ENCODE results near the gene ELP4.

The ELP4 gene

DNA sequence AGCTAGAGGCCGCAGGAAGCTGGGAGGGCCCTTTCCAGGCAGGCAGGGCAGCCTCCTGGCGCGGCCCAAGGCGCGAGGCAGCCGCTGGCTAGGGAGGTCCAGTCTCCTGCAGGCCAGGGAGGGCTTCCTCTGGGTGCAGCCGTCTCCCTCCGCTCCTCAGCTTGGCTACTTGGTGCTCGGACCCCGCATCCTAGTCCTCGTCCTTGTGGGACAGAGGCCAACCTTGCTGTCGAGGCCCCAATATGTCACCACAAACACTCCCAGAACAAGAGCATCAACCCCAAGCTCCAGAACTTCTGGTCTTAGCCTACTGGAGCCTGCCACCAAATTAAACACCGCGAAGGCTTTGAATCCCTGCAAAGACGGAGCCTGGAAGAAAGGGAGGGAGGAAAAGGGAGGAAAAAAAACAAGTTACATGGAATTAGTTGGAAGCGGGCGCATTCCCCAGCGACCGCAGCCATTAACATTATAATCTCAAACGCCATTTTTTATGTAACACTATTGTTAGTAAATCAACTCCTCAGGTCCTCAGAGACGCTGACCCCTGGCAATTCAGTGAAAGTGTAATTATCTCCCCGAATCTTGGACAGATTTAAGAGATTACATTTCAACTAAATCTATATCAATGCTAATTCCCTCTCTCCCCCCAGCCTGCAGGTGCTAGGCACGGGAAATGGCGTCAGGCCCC lies 314.2 kb downstream of the ELP4 start:
- no peak for DNase-seq
- H3K27ac ChIP-seq (ENCODE audit: low read length): no peak overlapping the region
- H3K4me1 ChIP-seq (ENCODE audit: insufficient read depth, low read length): no peaks in the 10 kb centered on the region
- no peak overlapping the region for H3K4me2 ChIP-seq (ENCODE audit: insufficient read depth, low read length)
- ATAC-seq (ENCODE audit: insufficient read depth, low read depth): no peak
- H3K9me3 ChIP-seq (ENCODE audit: insufficient read depth, low read length, severe bottlenecking): no peaks in the 10 kb centered on the region
- H3K4me3 ChIP-seq (ENCODE audit: low read depth in 1 of 2, low read length in 2 of 2): no peak overlapping the region
- TF ChIP-seq, protein P1, sequence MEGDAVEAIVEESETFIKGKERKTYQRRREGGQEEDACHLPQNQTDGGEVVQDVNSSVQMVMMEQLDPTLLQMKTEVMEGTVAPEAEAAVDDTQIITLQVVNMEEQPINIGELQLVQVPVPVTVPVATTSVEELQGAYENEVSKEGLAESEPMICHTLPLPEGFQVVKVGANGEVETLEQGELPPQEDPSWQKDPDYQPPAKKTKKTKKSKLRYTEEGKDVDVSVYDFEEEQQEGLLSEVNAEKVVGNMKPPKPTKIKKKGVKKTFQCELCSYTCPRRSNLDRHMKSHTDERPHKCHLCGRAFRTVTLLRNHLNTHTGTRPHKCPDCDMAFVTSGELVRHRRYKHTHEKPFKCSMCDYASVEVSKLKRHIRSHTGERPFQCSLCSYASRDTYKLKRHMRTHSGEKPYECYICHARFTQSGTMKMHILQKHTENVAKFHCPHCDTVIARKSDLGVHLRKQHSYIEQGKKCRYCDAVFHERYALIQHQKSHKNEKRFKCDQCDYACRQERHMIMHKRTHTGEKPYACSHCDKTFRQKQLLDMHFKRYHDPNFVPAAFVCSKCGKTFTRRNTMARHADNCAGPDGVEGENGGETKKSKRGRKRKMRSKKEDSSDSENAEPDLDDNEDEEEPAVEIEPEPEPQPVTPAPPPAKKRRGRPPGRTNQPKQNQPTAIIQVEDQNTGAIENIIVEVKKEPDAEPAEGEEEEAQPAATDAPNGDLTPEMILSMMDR (IDR thresholded peaks at IDR 0.05; ENCODE audit: borderline replicate concordance, extremely low read depth, low read length, poor library complexity, severe bottlenecking): no peak
- no peak for TF ChIP-seq EZH2 (IDR thresholded peaks at IDR 0.05; ENCODE audit: borderline replicate concordance, low read depth, low read length, severe bottlenecking)
- H2AFZ ChIP-seq (ENCODE audit: low read depth, low read length): no peak overlapping the region
- H3K27me3 ChIP-seq (ENCODE audit: insufficient read depth, low read length, poor library complexity): peaks cover 8% of the 10 kb centered on the region
- H3K9ac ChIP-seq (ENCODE audit: low read depth, low read length): no peak overlapping the region
- no peaks in the 10 kb centered on the region for H3K79me2 ChIP-seq (ENCODE audit: insufficient read depth, low read length)
- H4K20me1 ChIP-seq (ENCODE audit: insufficient read depth, low read length): no peaks in the 10 kb centered on the region
- no peaks in the 10 kb centered on the region for H3K36me3 ChIP-seq (ENCODE audit: insufficient read depth, low read length)

GRCh38 chr11:31824332-31824878 lies 314.8 kb downstream of the ELP4 start:
- Histone ChIP-seq H4K20me1 (ENCODE audit: insufficient read depth, low read length) (no peaks in the 10 kb centered on the region), H3K27me3 (ENCODE audit: insufficient read depth, low read length, poor library complexity) (peaks cover 8% of the 10 kb centered on the region), H3K4me3 (ENCODE audit: low read depth in 1 of 2, low read length in 2 of 2) (no peak overlapping the region), H3K36me3 (ENCODE audit: insufficient read depth, low read length) (no peaks in the 10 kb centered on the region), H3K9ac (ENCODE audit: low read depth, low read length) (no peak overlapping the region), H3K9me3 (ENCODE audit: insufficient read depth, low read length, severe bottlenecking) (no peaks in the 10 kb centered on the region), H3K4me2 (ENCODE audit: insufficient read depth, low read length) (no peak overlapping the region), H3K79me2 (ENCODE audit: insufficient read depth, low read length) (no peaks in the 10 kb centered on the region), H2AFZ (ENCODE audit: low read depth, low read length) (no peak overlapping the region), H3K27ac (ENCODE audit: low read length) (no peak overlapping the region), H3K4me1 (ENCODE audit: insufficient read depth, low read length) (no peaks in the 10 kb centered on the region)
- ATAC-seq (ENCODE audit: insufficient read depth, low read depth) (no peak), DNase-seq (no peak)
- TF ChIP-seq, protein P1 (IDR thresholded peaks at IDR 0.05; ENCODE audit: borderline replicate concordance, extremely low read depth, low read length, poor library complexity, severe bottlenecking): no peak
- TF ChIP-seq EZH2 (IDR thresholded peaks at IDR 0.05; ENCODE audit: borderline replicate concordance, low read depth, low read length, severe bottlenecking): no peak

DNA sequence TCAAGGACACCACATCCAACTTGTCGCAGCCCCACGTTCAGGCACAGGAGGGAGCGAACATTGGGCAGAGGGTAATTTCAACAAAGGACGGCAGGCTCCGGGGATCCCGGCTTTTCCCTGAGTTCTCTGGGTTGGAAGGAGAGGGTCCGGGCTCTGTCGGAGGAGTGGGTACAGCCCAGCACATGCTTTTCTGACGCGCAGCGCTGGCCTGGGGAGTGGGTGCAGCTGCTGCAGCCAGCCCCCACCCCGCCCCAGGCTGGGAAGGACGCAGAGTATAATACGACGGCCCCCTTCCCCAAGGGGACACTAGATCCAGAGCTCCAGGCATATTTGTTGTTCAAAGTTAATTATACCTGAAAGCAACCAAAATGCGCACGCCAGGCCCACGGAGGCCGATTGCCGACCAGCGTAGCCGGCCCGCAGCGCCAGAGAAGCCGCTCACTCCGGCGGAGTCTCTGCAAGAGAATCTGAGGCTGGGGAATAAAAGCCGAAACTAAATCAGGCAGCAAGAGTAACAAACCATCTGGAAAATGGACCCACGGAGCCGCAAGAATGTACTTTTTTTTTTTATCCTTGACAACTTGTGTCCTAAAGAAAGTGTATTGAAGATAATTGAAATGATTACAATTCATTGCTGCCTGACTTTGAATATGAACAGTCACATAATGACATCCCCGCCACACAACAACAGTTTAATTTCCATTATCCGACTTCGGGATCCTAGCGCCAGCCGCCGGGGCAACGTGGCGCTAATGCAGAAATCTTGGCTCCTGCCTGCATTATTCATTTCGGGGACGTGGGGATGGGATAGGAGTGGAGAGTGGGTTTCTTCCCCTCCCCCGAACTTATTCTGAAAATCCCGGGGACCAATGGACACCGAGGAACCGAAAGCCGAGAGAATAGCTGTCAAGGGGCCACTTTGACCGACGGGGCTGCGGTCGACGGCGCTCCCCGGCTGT lies 315.6 kb downstream of the ELP4 start:
- H3K4me3 ChIP-seq (ENCODE audit: low read depth in 1 of 2, low read length in 2 of 2): no peak overlapping the region
- H3K4me1 ChIP-seq (ENCODE audit: insufficient read depth, low read length): no peaks in the 10 kb centered on the region
- no peak overlapping the region for H3K4me2 ChIP-seq (ENCODE audit: insufficient read depth, low read length)
- no peak for ATAC-seq (ENCODE audit: insufficient read depth, low read depth)
- H3K9me3 ChIP-seq (ENCODE audit: insufficient read depth, low read length, severe bottlenecking): no peaks in the 10 kb centered on the region
- no peak overlapping the region for H3K27ac ChIP-seq (ENCODE audit: low read length)
- H4K20me1 ChIP-seq (ENCODE audit: insufficient read depth, low read length): no peaks in the 10 kb centered on the region
- no peaks in the 10 kb centered on the region for H3K36me3 ChIP-seq (ENCODE audit: insufficient read depth, low read length)
- H3K27me3 ChIP-seq (ENCODE audit: insufficient read depth, low read length, poor library complexity): peaks cover 8% of the 10 kb centered on the region
- no peak for TF ChIP-seq EZH2 (IDR thresholded peaks at IDR 0.05; ENCODE audit: borderline replicate concordance, low read depth, low read length, severe bottlenecking)
- TF ChIP-seq, protein P1 (IDR thresholded peaks at IDR 0.05; ENCODE audit: borderline replicate concordance, extremely low read depth, low read length, poor library complexity, severe bottlenecking): no peak
- H3K9ac ChIP-seq (ENCODE audit: low read depth, low read length): no peak overlapping the region
- no peak for DNase-seq
- H3K79me2 ChIP-seq (ENCODE audit: insufficient read depth, low read length): no peaks in the 10 kb centered on the region
- H2AFZ ChIP-seq (ENCODE audit: low read depth, low read length): no peak overlapping the region
